Liver (tissue), 9 donors: ENCODE data around the gene TRIM13. TPM values are rescaled to one million over a fixed set of nuclear protein-coding genes. Genes with fewer than 3 reads are reported as not detected.

Source experiments
- DNase-seq: peaks from one replicate; pipeline ENCODE4 v3.0.0-alpha.2; 2017; ENCODE audit warnings: low spot score
- H3K27ac ChIP-seq, 2 donors: one replicate each; pipeline ENCODE4 v1.7.0; 2013; ENCODE audit warnings: inconsistent platforms in 2 of 2, low read length in 2 of 2, control low read depth in 1 of 2, low read depth in 1 of 2, mild to moderate bottlenecking in 1 of 2
- H3K27me3 ChIP-seq, 4 donors: one replicate each; pipeline versions ENCODE4 v1.6.1 to v1.7.0; 2013; ENCODE audit warnings: low read length in 3 of 4, inconsistent platforms in 1 of 4, mild to moderate bottlenecking in 1 of 4, moderate library complexity in 1 of 4; ENCODE audit not compliant: control insufficient read depth in 4 of 4, insufficient read depth in 4 of 4
- H3K36me3 ChIP-seq, 4 donors: one replicate each; pipeline versions ENCODE4 v1.6.1 to v1.7.0; 2013; ENCODE audit warnings: low read length in 3 of 4, mild to moderate bottlenecking in 3 of 4, low read depth in 1 of 4, moderate library complexity in 1 of 4; ENCODE audit not compliant: control insufficient read depth in 4 of 4, insufficient read depth in 3 of 4
- H3K4me1 ChIP-seq, 4 donors: one replicate each; pipeline versions ENCODE4 v1.6.1 to v1.7.0; 2013; ENCODE audit warnings: low read length in 3 of 4, mild to moderate bottlenecking in 3 of 4, moderate library complexity in 1 of 4; ENCODE audit not compliant: control insufficient read depth in 4 of 4, insufficient read depth in 4 of 4
- H3K4me3 ChIP-seq, 3 donors: one replicate each; pipeline versions ENCODE4 v1.6.1 to v1.7.0; 2013; ENCODE audit warnings: low read length in 3 of 3, control low read depth in 1 of 3, low read depth in 1 of 3, mild to moderate bottlenecking in 1 of 3
- H3K9ac ChIP-seq, 2 donors: one replicate each; pipeline ENCODE4 v1.7.0; 2013; ENCODE audit warnings: low read length in 2 of 2, mild to moderate bottlenecking in 2 of 2, moderate library complexity in 2 of 2, control low read depth in 1 of 2, low read depth in 1 of 2
- H3K9me3 ChIP-seq, 4 donors: one replicate each; pipeline versions ENCODE4 v1.6.1 to v1.7.0; 2013; ENCODE audit warnings: low read length in 3 of 4; ENCODE audit not compliant: control insufficient read depth in 4 of 4
- ATF3 ChIP-seq: IDR thresholded peaks from 2 replicates; pipeline ENCODE4 v1.6.1; 2016; ENCODE audit warnings: antibody characterized with exemption
- EGR1 ChIP-seq, 2 donors: IDR thresholded peaks; 2 replicates each; pipeline ENCODE4 v1.6.1; 2016 to 2018; ENCODE audit warnings: antibody characterized with exemption in 2 of 2, low read depth in 2 of 2
- FOXA2 ChIP-seq: IDR thresholded peaks from 2 replicates; pipeline ENCODE4 v1.6.1; 2016; ENCODE audit warnings: antibody characterized with exemption
- GABPA ChIP-seq, 2 donors: IDR thresholded peaks in 1 of 2; conservative IDR thresholded peaks in 1 of 2; 2 replicates each; pipeline ENCODE4 v1.6.1; 2016; ENCODE audit warnings: antibody characterized with exemption in 2 of 2, mild to moderate bottlenecking in 1 of 2, moderate library complexity in 1 of 2
- HNF4A ChIP-seq, 2 donors: conservative IDR thresholded peaks; 2 replicates each; pipeline ENCODE4 v1.6.1; 2016; ENCODE audit warnings: antibody characterized with exemption in 2 of 2, mild to moderate bottlenecking in 2 of 2
- HNF4G ChIP-seq: IDR thresholded peaks from 2 replicates; pipeline ENCODE4 v1.6.1; 2016; ENCODE audit warnings: antibody characterized with exemption
- JUND ChIP-seq, 2 donors: IDR thresholded peaks; 2 replicates each; pipeline ENCODE4 v1.6.1; 2016; ENCODE audit warnings: antibody characterized with exemption in 2 of 2
- NR2F2 ChIP-seq: IDR thresholded peaks from 2 replicates; pipeline ENCODE4 v1.6.1; 2016; ENCODE audit warnings: antibody characterized with exemption
- RAD21 ChIP-seq, 2 donors: IDR thresholded peaks; 2 replicates each; pipeline ENCODE4 v1.6.1; 2016; ENCODE audit warnings: antibody characterized with exemption in 2 of 2, mild to moderate bottlenecking in 2 of 2
- RXRA ChIP-seq, 2 donors: IDR thresholded peaks; 2 replicates each; pipeline ENCODE4 v1.6.1; 2017 to 2018; ENCODE audit warnings: antibody characterized with exemption in 2 of 2, mild to moderate bottlenecking in 1 of 2
- SP1 ChIP-seq: IDR thresholded peaks from 2 replicates; pipeline ENCODE4 v1.6.1; 2018; ENCODE audit warnings: antibody characterized with exemption, mild to moderate bottlenecking
- TAF1 ChIP-seq: conservative IDR thresholded peaks from 2 replicates; pipeline ENCODE4 v1.6.1; 2016; ENCODE audit warnings: antibody characterized with exemption, mild to moderate bottlenecking
- ZBTB33 ChIP-seq: IDR thresholded peaks from 2 replicates; pipeline ENCODE4 v1.6.1; 2016; ENCODE audit warnings: antibody characterized with exemption
- WGBS: extraction: QIAGEN DNeasy Blood & Tissue Kit; methylation state at CpG from one replicate; pipeline ENCODE4 v1.1.7; 2013; 5-methylcytosine and 5-hydroxymethylcytosine counted together
- polyA plus RNA-seq, 2 donors: library from polyadenylated mRNA; stranded (reverse) in 1 of 2; unstranded in 1 of 2; fragments of 200-250 nt in 1 of 2; fragments of >200 nt in 1 of 2; fragmentation: Nextera tagmentation in 1 of 2; extraction: Ambion mirVana in 1 of 2; gene quantifications; one replicate each; pipeline versions ENCODE4 v1.2.1 to v1.2.3, GENCODE V29; 2013 to 2015
- total RNA-seq, 2 donors: library from RNA; depleted of rRNA; stranded (reverse); fragments of >200 nt; gene quantifications; one replicate each; pipeline ENCODE4 v1.2.3, GENCODE V29; 2014
- TF ChIP-seq, protein P1 (sequence below): fragments of 150-350 bp; IDR thresholded peaks from 2 replicates; pipeline ENCODE4 v1.5.1; 2017; ENCODE audit warnings: improper control_type of control experiment, low read depth, low read length; ENCODE audit not compliant: missing input control
- donor health status: healthy.
- donor health status: healthy.
- donor health status: healthy.
- donor health status: healthy.
- donor health status: healthy.

Gene TRIM13
- total and polyA plus RNA-seq, 4 donors = 4.7 to 10.5 (median 9.6) TPM

- WGBS = 53% methylated on average over 14 of the region's 14 CpGs
- no peak for DNase-seq
- TF ChIP-seq, protein P1, sequence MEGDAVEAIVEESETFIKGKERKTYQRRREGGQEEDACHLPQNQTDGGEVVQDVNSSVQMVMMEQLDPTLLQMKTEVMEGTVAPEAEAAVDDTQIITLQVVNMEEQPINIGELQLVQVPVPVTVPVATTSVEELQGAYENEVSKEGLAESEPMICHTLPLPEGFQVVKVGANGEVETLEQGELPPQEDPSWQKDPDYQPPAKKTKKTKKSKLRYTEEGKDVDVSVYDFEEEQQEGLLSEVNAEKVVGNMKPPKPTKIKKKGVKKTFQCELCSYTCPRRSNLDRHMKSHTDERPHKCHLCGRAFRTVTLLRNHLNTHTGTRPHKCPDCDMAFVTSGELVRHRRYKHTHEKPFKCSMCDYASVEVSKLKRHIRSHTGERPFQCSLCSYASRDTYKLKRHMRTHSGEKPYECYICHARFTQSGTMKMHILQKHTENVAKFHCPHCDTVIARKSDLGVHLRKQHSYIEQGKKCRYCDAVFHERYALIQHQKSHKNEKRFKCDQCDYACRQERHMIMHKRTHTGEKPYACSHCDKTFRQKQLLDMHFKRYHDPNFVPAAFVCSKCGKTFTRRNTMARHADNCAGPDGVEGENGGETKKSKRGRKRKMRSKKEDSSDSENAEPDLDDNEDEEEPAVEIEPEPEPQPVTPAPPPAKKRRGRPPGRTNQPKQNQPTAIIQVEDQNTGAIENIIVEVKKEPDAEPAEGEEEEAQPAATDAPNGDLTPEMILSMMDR = no peak
- no peak for TF ChIP-seq ZBTB33
- no peak for TF ChIP-seq HNF4G
- TF ChIP-seq RXRA (IDR thresholded peaks at IDR 0.05) = no peak
- no peak for TF ChIP-seq TAF1
- no peak for TF ChIP-seq JUND (IDR thresholded peaks at IDR 0.05)
- no peak for TF ChIP-seq RAD21 (IDR thresholded peaks at IDR 0.05)
- no peak for TF ChIP-seq HNF4A (conservative IDR thresholded peaks at IDR 0.05)
- no peak for TF ChIP-seq FOXA2
- TF ChIP-seq GABPA (IDR thresholded peaks at IDR 0.05 in 1 of 2, conservative IDR thresholded peaks at IDR 0.05 in 1 of 2) = no peak
- TF ChIP-seq EGR1 (IDR thresholded peaks at IDR 0.05; ENCODE audit: low read depth in 2 of 2) = no peak
- no peak for TF ChIP-seq ATF3
- TF ChIP-seq NR2F2 = no peak
- TF ChIP-seq SP1 = no peak
These were observed 1.2 kb upstream of the TRIM13 start for GRCh38 chr13:49995625-49996101.

GRCh38 chr13:49996161-49996915 lies 504 bp upstream of the TRIM13 start:
- peaks cover 7 to 22% (median 16%) of the 10 kb centered on the region in 4 donors for H3K4me1 ChIP-seq
- H3K9ac ChIP-seq = peak overlapping the region; percentile 71 to 84
- no peaks in the 10 kb centered on the region for H3K27me3 ChIP-seq
- no peaks in the 10 kb centered on the region for H3K9me3 ChIP-seq
- peaks cover 0 to 3% (median 3%) of the 10 kb centered on the region in 4 donors for H3K36me3 ChIP-seq
- 3% methylated on average over 66 of the region's 68 CpGs for WGBS
- DNase-seq = peak; percentile 88
- TF ChIP-seq GABPA (IDR thresholded peaks at IDR 0.05 in 1 of 2, conservative IDR thresholded peaks at IDR 0.05 in 1 of 2) (peak in 1 of 2 donors; percentile 26), EGR1 (IDR thresholded peaks at IDR 0.05; ENCODE audit: low read depth in 2 of 2) (no peak)
- H3K27ac ChIP-seq = peak overlapping the region; percentile 89 to 91
- H3K4me3 ChIP-seq = peak overlapping the region; percentile 54 to 89 (median 76)

More at GRCh38 chr13:49995625-49996101, 1.2 kb upstream of the TRIM13 start:
- Histone ChIP-seq H3K4me3 (peak overlapping the region in 1 of 3 donors; percentile 89), H3K27ac (peak overlapping the region in 1 of 2 donors; percentile 89), H3K27me3 (no peaks in the 10 kb centered on the region), H3K9ac (peak overlapping the region; percentile 71 to 84), H3K36me3 (peaks cover 0 to 3% (median 3%) of the 10 kb centered on the region in 4 donors), H3K4me1 (peaks cover 7 to 25% (median 20%) of the 10 kb centered on the region in 4 donors), H3K9me3 (no peaks in the 10 kb centered on the region)
